ENCODE data around the gene NAP1L4.

NAP1L4 gene

GRCh38 chr11:2927121-2927800 lies 64.9 kb downstream of the NAP1L4 start:
- no peak for TF ChIP-seq ZNF274 (IDR thresholded peaks at IDR 0.05; ENCODE audit: low read depth, low read length)
- no peak overlapping the region for H3K4me3 ChIP-seq (ENCODE audit: low read length)

GRCh38 chr11:2926611-2927051 lies 65.5 kb downstream of the NAP1L4 start:
- no peak for TF ChIP-seq ZNF274 (IDR thresholded peaks at IDR 0.05; ENCODE audit: low read depth, low read length)
- H3K4me3 ChIP-seq (ENCODE audit: low read length): no peak overlapping the region

- TF ChIP-seq ZNF274 (IDR thresholded peaks at IDR 0.05; ENCODE audit: low read depth, low read length): no peak
- H3K4me3 ChIP-seq (ENCODE audit: low read length): no peak overlapping the region
Observed at GRCh38 chr11:2924821-2925675, 67.1 kb downstream of the NAP1L4 start.

- H3K4me3 ChIP-seq (ENCODE audit: low read length): no peak overlapping the region
- no peak for TF ChIP-seq ZNF274 (IDR thresholded peaks at IDR 0.05; ENCODE audit: low read depth, low read length)
Observed at GRCh38 chr11:2924381-2924780, 67.7 kb downstream of the NAP1L4 start.

- TF ChIP-seq ZNF274 (IDR thresholded peaks at IDR 0.05; ENCODE audit: low read depth, low read length): no peak
- H3K4me3 ChIP-seq (ENCODE audit: low read length): no peak overlapping the region
Observed at GRCh38 chr11:2923446-2924375, 68.4 kb downstream of the NAP1L4 start.

- no peak overlapping the region for H3K4me3 ChIP-seq (ENCODE audit: low read length)
- no peak for TF ChIP-seq ZNF274 (IDR thresholded peaks at IDR 0.05; ENCODE audit: low read depth, low read length)
Observed at GRCh38 chr11:2922655-2923054, 69.5 kb downstream of the NAP1L4 start.

- no peak for TF ChIP-seq ZNF274 (IDR thresholded peaks at IDR 0.05; ENCODE audit: low read depth, low read length)
Observed at GRCh38 chr11:2921742-2922493, 70.2 kb downstream of the NAP1L4 start.

GRCh38 chr11:2921261-2921660 lies 70.9 kb downstream of the NAP1L4 start:
- H3K4me3 ChIP-seq (ENCODE audit: low read length): no peak overlapping the region
- TF ChIP-seq ZNF274 (IDR thresholded peaks at IDR 0.05; ENCODE audit: low read depth, low read length): no peak

More at GRCh38 chr11:2921742-2922493, 70.2 kb downstream of the NAP1L4 start:
- H3K4me3 ChIP-seq (ENCODE audit: low read length): no peak overlapping the region

- H3K4me3 ChIP-seq (ENCODE audit: low read length): no peak overlapping the region
- TF ChIP-seq ZNF274 (IDR thresholded peaks at IDR 0.05; ENCODE audit: low read depth, low read length): no peak
Observed at GRCh38 chr11:2920343-2920742, 71.8 kb downstream of the NAP1L4 start.

- H3K4me3 ChIP-seq (ENCODE audit: low read length): no peak overlapping the region
- no peak for TF ChIP-seq ZNF274 (IDR thresholded peaks at IDR 0.05; ENCODE audit: low read depth, low read length)
Observed at GRCh38 chr11:2919837-2920236, 72.3 kb downstream of the NAP1L4 start.

- no peak overlapping the region for H3K4me3 ChIP-seq (ENCODE audit: low read length)
- no peak for TF ChIP-seq ZNF274 (IDR thresholded peaks at IDR 0.05; ENCODE audit: low read depth, low read length)
Observed at GRCh38 chr11:2919188-2919587, 72.9 kb downstream of the NAP1L4 start.

- no peak for TF ChIP-seq ZNF274 (IDR thresholded peaks at IDR 0.05; ENCODE audit: low read depth, low read length)
- H3K4me3 ChIP-seq (ENCODE audit: low read length): no peak overlapping the region
Observed at GRCh38 chr11:2917842-2918490, 74.2 kb downstream of the NAP1L4 start.

All from GM08714 (cell line).